Stimulated activated CD4-positive, alpha-beta T cell treated with anti-CD3 and anti-CD28 coated beads, TNF-alpha, amount 100 ng/mL, for 24 hours (primary cell): ENCODE results near the gene CACNA1B.

ENCODE experiments used
- DNase-seq, 3 experiments: peaks; one replicate each; pipeline ENCODE4 v3.0.0-alpha.2; 2020; ENCODE audit warnings: low read depth in 3 of 3

The CACNA1B gene

DNA sequence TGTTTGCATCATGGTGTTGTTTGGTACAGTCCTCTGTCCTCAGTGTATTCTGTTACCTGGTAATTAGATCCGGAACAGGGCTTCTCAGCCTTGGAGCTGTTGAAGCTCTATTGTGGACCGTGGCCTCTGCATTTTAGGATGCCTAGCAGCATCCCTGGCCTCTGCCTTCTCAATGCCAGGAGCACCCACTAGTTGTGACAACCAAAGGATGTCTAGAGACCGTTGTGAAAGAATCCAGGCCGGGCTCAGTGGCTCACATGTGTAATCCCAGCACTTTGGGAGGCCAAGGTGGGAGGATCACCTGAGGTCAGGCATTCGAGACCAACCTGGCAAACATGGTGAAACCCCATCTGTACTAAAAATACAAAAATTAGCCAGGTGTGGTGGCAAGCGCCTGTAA, 159.6 kb downstream of the CACNA1B start:
- DNase-seq, result no peak

DNA sequence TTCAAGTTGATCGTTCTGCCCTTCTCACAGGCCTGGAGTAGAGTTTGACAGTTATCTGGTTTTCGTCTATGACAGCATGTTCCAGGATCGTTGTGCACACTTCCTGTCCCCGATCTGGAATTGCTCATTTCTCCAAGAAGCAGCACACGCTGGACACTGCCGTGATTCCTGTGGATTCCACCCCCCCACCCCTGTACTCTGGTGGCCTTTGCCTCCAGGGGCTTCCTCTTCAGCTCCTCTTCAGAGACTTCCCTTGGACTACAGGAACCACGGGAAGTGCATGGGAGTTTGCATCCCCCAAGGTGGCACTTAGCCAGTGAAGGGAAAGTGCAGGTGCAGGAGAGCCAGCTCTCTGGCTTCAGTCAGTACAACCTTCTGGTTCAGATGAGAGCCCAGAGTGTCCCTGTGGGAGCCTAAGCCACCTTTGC, 160.7 kb downstream of the CACNA1B start:
- no peak for DNase-seq

DNA sequence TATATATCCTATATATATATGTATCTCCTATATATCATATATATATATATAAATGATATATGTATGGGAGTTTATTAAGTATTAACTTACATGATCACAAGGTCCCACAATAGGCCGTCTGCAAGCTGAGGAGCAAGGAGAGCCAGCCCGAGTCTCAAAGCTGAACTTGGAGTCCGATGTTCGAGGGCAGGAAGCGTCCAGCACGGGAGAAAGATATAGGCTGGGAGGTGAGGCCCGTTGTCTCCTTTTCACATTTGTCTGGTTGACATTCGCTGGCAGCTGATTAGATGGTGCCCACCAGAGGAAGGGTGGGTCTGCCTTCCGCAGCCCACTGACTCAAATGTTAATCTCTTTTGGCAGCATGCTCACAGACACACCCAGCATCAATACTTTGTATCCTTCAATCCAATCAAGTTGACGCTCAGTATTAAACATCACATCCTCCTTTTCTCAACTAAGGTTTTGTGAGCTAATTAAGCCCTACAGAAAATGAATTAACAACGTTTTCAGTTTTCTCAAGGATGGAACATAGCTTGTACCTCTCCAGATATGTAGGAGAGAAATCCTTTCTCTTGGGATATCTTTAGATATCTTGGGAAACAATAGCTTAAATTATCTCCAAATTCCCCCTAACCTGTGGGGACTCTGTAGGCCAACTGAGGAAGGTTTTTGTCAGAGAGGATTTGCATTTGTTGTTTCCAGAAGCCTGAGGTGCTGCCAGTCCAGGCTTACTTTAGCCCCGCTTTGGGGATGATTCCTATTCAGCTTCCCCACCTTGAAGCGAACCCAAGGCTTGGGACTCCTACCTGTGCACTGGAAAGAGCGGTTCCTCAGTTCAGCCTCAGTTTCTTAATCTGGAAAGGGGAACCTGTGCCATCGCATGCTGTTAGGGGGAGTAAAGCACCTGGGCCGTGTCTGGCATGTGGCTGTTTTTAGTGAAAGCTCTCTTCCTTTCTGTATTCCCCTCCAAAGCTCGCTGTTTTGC, 163.2 kb downstream of the CACNA1B start:
- no peak for DNase-seq

- DNase-seq, result no peak
Measured at GRCh38 chr9:138042146-138042545, 164.6 kb downstream of the CACNA1B start.

DNA sequence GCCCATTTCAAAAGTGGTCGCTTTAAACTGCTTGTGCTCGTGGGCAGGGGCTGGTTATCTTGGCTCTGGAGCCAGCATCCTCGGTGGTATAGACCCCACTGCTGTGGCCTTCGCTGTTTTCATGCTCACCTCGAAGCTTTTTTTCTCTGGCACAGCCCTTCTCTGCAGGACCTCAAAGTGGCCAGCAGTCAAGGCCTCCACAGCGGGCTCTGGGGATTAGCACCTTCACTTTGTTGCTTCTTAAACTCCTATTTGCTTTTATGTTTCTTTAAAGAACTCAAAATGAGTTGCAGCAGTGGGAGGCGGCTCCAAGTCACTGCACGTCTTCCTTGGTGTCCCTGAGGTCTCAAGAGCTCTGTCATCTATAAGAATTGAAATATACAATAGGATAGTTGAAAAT, 165.1 kb downstream of the CACNA1B start:
- DNase-seq, result no peak

DNA sequence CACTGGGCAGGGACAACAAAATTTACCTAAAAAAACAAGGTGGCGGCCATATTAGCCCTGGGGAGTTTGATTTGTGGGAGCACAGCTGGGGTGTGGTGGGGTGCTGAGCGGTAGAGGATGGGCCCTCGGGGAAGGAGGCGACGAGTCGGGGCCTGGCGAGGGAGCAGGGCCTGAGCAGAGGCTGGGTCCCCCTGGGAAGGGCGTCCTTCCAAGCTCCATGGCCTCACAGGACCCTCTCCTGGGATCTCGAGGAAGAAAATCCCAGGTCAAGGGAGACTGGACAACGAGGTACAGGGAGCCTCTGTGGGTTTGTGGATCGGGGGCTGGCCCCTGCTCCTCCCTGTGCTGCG, 165.5 kb downstream of the CACNA1B start:
- no peak for DNase-seq

DNA sequence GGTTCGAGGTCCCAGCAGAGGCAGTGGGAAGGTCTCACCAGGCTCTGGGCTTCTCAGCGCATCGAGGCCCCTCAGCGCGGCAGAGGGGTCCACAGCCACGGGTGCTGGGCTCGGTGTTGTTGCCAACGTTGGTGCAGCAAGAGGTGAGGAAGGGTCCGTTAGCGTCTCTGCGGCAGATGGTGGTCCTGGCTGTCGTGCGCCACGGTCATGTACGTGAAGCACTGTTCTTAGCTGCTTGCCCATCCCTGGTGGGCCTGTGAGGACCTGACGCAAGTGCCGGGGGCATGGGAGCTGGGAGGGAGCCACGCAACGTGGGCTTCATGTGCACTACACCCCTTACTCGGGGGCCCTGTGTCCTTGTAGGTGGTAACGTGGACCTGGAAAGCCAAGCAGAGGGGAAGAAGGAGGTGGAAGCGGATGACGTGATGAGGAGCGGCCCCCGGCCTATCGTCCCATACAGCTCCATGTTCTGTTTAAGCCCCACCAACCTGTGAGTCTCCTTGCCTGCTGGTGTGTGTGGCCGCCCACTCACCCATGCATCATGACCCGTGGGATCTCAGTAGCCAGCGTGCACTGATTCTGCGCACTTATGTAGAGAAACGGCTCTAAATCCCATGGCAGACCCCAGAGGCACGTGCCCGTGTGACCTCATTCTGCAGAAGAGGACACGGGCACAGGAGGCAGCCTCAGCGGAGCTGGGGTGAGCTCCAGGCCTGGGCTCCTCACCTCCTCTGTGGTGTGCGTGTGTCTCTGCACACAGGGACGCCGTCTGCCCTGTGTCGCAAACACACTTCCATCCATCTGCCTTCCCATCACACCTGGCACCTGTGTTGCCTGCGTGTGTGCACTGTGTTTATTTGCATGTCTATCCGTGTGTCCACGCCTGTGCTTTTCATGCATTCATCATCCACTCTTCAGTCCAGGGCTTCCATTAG, 166.1 kb downstream of the CACNA1B start:
- no peak for DNase-seq

DNA sequence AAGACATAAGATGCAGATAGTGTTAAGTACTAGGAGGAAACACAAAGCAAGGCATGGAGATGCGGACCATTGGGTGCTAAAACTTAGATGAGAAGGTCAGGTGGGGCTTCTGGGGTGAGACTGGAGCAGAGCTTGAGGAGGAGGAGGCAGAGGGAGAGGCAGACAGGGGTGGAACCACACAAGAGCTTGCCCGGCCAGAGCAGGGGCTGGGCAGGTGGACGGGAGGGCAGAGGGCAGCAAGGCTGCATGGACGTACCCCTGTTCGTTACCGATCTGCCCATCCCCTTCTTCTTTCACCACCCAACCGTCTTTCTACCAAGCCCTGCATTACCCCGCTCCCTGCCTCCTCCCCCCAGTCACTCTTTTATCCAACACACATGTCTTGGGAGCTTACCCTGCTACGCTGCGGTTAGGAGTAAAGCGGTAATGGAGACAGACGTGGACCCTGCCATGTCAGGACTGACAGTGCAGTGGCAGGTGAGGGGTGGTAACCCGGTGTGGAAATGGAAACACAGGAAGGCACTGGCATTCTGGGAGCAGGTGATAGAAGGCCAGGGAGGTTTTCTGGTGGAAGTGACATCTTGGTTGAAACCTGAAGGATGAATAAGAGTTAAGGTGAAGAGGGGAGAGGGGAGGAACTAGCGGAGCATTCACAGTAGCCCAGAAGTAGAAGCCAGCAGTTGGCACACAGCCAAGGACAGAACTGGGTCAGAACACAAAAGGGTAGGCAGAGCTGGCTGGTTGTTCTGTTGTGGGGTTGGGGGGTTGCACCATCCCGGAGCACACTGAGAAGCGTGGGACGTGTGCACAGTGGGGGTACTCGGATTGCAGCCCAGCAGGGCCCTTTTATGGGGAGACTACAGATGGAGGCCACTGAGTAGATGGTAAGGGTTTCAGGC, 167.2 kb downstream of the CACNA1B start:
- DNase-seq, result no peak

DNA sequence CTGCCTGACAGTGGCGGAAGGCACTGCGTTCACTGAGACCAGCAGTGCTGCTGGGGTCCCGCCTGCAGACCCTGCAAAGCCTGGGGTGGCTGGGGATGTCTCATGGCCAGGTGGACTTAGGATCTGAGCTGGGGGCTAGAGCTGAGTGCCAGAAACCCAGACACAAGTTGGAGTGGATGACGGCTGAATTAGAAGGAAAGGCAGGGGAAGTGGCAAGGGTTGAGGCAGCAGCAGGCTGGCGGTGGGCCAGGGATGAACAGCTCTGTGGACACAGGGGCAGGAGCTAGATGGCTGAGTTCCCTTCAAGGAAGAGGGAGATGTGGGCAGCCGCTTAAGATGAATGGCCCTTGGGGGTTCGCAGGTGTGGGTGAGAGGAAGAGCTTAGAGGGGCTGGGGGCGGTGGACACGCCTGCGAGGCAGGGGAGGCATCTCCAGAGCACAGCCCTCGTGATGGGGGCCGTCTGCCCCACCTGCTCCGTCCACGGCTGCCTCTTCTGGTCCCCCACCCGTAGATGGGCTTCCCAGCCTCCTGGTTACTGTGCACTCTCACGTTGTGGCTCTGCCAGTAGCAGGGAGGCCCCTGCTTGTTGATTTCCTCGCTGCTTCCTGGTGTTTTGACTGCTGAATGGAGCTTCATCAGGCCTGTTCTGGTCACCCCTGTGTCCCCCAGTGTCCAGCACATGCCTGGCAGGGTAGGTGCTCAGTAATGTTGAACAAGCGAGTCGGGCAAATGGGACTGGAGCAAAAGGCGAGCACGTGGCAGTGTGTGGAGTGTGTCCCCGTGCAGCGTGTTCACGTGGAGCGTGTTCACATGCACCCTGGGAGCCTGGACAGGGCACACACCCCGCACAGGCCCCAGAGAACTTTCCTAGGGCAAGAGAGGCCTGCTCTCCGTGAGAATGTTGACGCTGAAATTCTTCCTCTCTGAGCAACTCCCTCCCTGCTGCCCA, 168.2 kb downstream of the CACNA1B start:
- no peak for DNase-seq

- no peak for DNase-seq
Measured at GRCh38 chr9:138046641-138047301, 169.2 kb downstream of the CACNA1B start.

- DNase-seq, result no peak
Measured at GRCh38 chr9:138047469-138048040, 170.0 kb downstream of the CACNA1B start.

DNA sequence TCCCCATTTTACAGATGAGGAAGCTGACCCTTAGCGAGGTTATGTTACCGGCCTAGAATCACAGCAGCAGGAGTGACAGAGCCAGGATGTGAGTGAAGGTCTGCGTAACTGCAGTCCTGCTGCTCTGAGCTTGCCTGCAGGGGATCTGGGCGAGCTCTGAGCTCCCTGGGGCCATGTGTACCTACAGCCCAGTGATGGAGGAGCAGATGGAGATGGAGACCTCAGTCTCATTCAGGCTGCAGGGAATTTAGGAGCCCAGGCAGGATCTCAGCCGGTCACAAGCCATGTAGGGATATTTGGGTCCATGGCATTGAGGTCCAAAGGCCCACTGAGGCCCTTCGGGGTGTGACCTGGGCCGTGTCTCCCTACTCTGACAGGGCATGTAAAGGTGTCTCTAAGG, 170.6 kb downstream of the CACNA1B start:
- DNase-seq, result no peak

DNA sequence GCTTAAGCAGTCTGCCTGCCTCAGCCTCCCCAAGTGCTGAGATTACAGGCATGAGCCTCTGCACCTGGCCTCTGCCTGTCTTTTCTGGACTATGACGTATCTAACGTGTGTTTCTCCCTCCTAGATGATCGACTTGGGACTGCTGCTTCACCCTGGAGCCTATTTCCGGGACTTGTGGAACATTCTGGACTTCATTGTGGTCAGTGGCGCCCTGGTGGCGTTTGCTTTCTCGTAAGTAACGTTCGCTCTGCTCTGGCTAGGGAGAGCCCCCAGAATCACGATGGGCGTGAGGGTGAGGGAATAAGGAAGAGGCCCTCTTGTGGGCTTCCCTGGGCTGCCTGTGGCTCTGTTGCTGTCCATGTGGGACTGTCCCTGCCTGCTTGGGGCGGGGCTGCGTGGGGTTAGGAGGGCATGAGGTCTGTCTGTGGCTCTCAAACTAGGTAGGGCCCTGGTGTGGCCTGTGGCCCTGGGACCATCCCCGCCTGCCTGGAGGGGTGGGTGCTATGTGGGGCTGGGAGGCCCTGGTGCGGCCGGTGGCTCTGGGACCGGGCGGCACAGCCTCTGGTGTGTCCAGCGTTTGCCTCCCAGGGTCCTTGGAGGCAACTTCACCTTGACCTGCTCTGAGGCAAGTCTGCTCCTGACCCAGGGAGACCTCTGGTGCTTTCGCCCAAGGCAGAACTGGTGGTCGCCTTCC, 171.7 kb downstream of the CACNA1B start:
- DNase-seq, result no peak

GRCh38 chr9:138049779-138050471, 172.3 kb downstream of the CACNA1B start:
- DNase-seq, result no peak

- DNase-seq, result no peak
Measured at GRCh38 chr9:138050472-138051330, 173.1 kb downstream of the CACNA1B start.

DNA sequence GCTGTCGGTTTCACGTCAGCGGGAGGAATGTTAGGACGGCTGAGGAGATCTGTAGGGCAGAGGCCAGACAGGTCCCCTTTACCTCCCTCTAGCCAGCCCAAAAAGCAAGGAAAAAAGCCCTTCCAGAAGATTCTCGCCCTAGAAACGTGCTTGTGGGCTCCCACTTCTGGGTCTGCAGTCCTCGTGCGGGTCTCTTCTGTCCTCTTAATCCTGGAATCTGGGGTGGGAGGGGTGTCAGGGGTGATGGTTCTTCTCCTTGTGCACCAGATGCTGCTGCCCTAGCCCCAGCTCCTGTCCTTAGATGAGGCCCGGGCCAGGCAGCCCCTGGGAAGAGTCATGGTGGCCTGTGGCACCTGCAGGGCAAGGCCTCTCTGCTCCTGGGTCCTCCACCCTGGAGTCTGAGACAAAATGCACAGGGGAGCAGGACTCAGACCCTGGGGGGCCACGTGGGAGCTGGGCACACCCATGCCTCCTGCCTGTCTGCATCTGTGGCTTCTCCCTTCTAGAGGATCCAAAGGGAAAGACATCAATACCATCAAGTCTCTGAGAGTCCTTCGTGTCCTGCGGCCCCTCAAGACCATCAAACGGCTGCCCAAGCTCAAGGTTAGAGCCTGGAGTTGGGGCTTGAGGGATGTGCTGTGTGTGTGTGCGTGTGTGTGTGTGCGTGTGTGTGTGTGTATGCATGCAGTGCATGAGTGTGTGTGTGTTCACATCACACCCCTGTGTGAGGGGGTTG, 174.2 kb downstream of the CACNA1B start:
- no peak for DNase-seq

- DNase-seq, result no peak
Measured at GRCh38 chr9:138052322-138052615, 174.7 kb downstream of the CACNA1B start.
